ENCODE measurements around the gene PSMA7.
"Not testable (repeated sequence)": the region's sequence is repeated elsewhere in the genome, so short reads cannot be mapped to it uniquely, and the experiment has no call there.

The PSMA7 gene

GRCh38 chr20:62150310-62150575 is 7.0 kb upstream of the PSMA7 start:
- Histone ChIP-seq H2AFZ (ENCODE audit: low read depth, low read length) (no peak overlapping the region), H3K9me3 (ENCODE audit: insufficient read depth, low read length, severe bottlenecking) (no peaks in the 10 kb centered on the region), H3K27ac (ENCODE audit: low read length) (no peak overlapping the region), H3K27me3 (ENCODE audit: insufficient read depth, low read length, poor library complexity) (no peaks in the 10 kb centered on the region), H4K20me1 (ENCODE audit: insufficient read depth, low read length) (peaks cover 93% of the 10 kb centered on the region), H3K36me3 (ENCODE audit: insufficient read depth, low read length) (peaks cover 46% of the 10 kb centered on the region), H3K4me1 (ENCODE audit: insufficient read depth, low read length) (peaks cover 17% of the 10 kb centered on the region), H3K4me2 (ENCODE audit: insufficient read depth, low read length) (no peak overlapping the region), H3K4me3 (ENCODE audit: low read depth in 1 of 2, low read length in 2 of 2) (no peak overlapping the region), H3K79me2 (ENCODE audit: insufficient read depth, low read length) (peaks cover 99% of the 10 kb centered on the region), H3K9ac (ENCODE audit: low read depth, low read length) (no peak overlapping the region)
- DNase-seq (no peak), ATAC-seq (ENCODE audit: insufficient read depth, low read depth) (no peak)
- no peak for TF ChIP-seq CTCF (IDR thresholded peaks at IDR 0.05; ENCODE audit: borderline replicate concordance, extremely low read depth, low read length, poor library complexity, severe bottlenecking)

- Histone ChIP-seq H3K79me2 (ENCODE audit: insufficient read depth, low read length) (peaks cover 99% of the 10 kb centered on the region), H3K4me3 (ENCODE audit: low read depth in 1 of 2, low read length in 2 of 2) (no peak overlapping the region), H3K9me3 (ENCODE audit: insufficient read depth, low read length, severe bottlenecking) (no peaks in the 10 kb centered on the region), H3K4me1 (ENCODE audit: insufficient read depth, low read length) (peaks cover 22% of the 10 kb centered on the region), H3K27me3 (ENCODE audit: insufficient read depth, low read length, poor library complexity) (no peaks in the 10 kb centered on the region), H3K4me2 (ENCODE audit: insufficient read depth, low read length) (no peak overlapping the region), H4K20me1 (ENCODE audit: insufficient read depth, low read length) (peaks cover 93% of the 10 kb centered on the region), H2AFZ (ENCODE audit: low read depth, low read length) (no peak overlapping the region), H3K9ac (ENCODE audit: low read depth, low read length) (no peak overlapping the region), H3K27ac (ENCODE audit: low read length) (no peak overlapping the region), H3K36me3 (ENCODE audit: insufficient read depth, low read length) (peaks cover 49% of the 10 kb centered on the region)
- DNase-seq (no peak), ATAC-seq (ENCODE audit: insufficient read depth, low read depth) (no peak)
- TF ChIP-seq CTCF (IDR thresholded peaks at IDR 0.05; ENCODE audit: borderline replicate concordance, extremely low read depth, low read length, poor library complexity, severe bottlenecking) (no peak), EZH2 (IDR thresholded peaks at IDR 0.05; ENCODE audit: borderline replicate concordance, low read depth, low read length, severe bottlenecking) (no peak)
Observed at GRCh38 chr20:62149532-62150309, 6.5 kb upstream of the PSMA7 start.

- Histone ChIP-seq H3K9me3 (ENCODE audit: insufficient read depth, low read length, severe bottlenecking) (no peaks in the 10 kb centered on the region), H4K20me1 (ENCODE audit: insufficient read depth, low read length) (peaks cover 91% of the 10 kb centered on the region), H3K27ac (ENCODE audit: low read length) (no peak overlapping the region), H3K36me3 (ENCODE audit: insufficient read depth, low read length) (peaks cover 40% of the 10 kb centered on the region), H3K79me2 (ENCODE audit: insufficient read depth, low read length) (peaks cover 99% of the 10 kb centered on the region), H3K4me1 (ENCODE audit: insufficient read depth, low read length) (peaks cover 26% of the 10 kb centered on the region), H3K9ac (ENCODE audit: low read depth, low read length) (no peak overlapping the region), H2AFZ (ENCODE audit: low read depth, low read length) (no peak overlapping the region), H3K4me2 (ENCODE audit: insufficient read depth, low read length) (no peak overlapping the region), H3K4me3 (ENCODE audit: low read depth in 1 of 2, low read length in 2 of 2) (no peak overlapping the region), H3K27me3 (ENCODE audit: insufficient read depth, low read length, poor library complexity) (no peaks in the 10 kb centered on the region)
- DNase-seq (no peak), ATAC-seq (ENCODE audit: insufficient read depth, low read depth) (no peak)
- TF ChIP-seq CTCF (IDR thresholded peaks at IDR 0.05; ENCODE audit: borderline replicate concordance, extremely low read depth, low read length, poor library complexity, severe bottlenecking) (no peak), EZH2 (IDR thresholded peaks at IDR 0.05; ENCODE audit: borderline replicate concordance, low read depth, low read length, severe bottlenecking) (no peak)
Observed at GRCh38 chr20:62148908-62149314, 5.7 kb upstream of the PSMA7 start.

GRCh38 chr20:62148383-62148782 is 5.2 kb upstream of the PSMA7 start:
- Histone ChIP-seq H3K36me3 (ENCODE audit: insufficient read depth, low read length) (peaks cover 35% of the 10 kb centered on the region), H3K4me1 (ENCODE audit: insufficient read depth, low read length) (peaks cover 26% of the 10 kb centered on the region), H4K20me1 (ENCODE audit: insufficient read depth, low read length) (peaks cover 86% of the 10 kb centered on the region), H3K79me2 (ENCODE audit: insufficient read depth, low read length) (peaks cover 96% of the 10 kb centered on the region)
- not testable (repeated sequence) for H3K4me2 ChIP-seq (ENCODE audit: insufficient read depth, low read length); H3K27me3 ChIP-seq (ENCODE audit: insufficient read depth, low read length, poor library complexity); ATAC-seq (ENCODE audit: insufficient read depth, low read depth); H3K27ac ChIP-seq (ENCODE audit: low read length); H2AFZ ChIP-seq (ENCODE audit: low read depth, low read length); H3K9ac ChIP-seq (ENCODE audit: low read depth, low read length); DNase-seq; H3K9me3 ChIP-seq (ENCODE audit: insufficient read depth, low read length, severe bottlenecking); H3K4me3 ChIP-seq (ENCODE audit: low read depth in 1 of 2, low read length in 2 of 2)

Data from DND-41 (cell line).